PC-9 (cell line): ENCODE data around the gene AP4E1. TPM values are rescaled to one million over a fixed set of nuclear protein-coding genes. Genes with fewer than 3 reads are reported as not detected.
"Not testable (repeated sequence)": the region's sequence is repeated elsewhere in the genome, so short reads cannot be mapped to it uniquely, and the experiment has no call there.

Experiments used
- BruUV-seq: library from RNA; stranded (reverse); fragments of 400-500 nt; replicated peaks from 2 replicates; lab custom pipeline; 2021; lab: Mats Ljungman, UMichigan
- CTCF ChIA-PET: fragments of 300-600 bp; sonication (Branson Sonifier 250); formaldehyde crosslinking; loops from one replicate; lab custom pipeline; 2022; ENCODE audit warnings: antibody characterized with exemption; lab: Charles Lee
- POLR2A ChIA-PET: fragments of 300-600 bp; sonication (Branson Sonifier 250); formaldehyde crosslinking; loops from one replicate; lab custom pipeline; 2022; ENCODE audit warnings: antibody characterized with exemption; ENCODE audit not compliant: unreplicated experiment; lab: Charles Lee
- DNase-seq, 2 experiments: peaks; one replicate each; pipeline versions ENCODE4 v3.0.0 to v3.0.0-alpha.2; 2015 to 2022; ENCODE audit warnings: mixed read lengths in 1 of 2
- H2AFZ ChIP-seq: fragments of 200-600 bp; sonication (generic); 2 replicates; pipeline ENCODE4 v1.8.1; 2017; ENCODE audit warnings: antibody characterized with exemption
- H3F3A ChIP-seq: fragments of 200-600 bp; sonication (generic); 2 replicates; pipeline ENCODE4 v1.8.1; 2017; ENCODE audit warnings: antibody characterized with exemption, mild to moderate bottlenecking, low read depth; ENCODE audit not compliant: insufficient read depth
- H3K27ac ChIP-seq: fragments of 200-600 bp; sonication (generic); 2 replicates; pipeline ENCODE4 v1.6.1; 2016; ENCODE audit warnings: mixed run types
- H3K27me3 ChIP-seq: fragments of 200-600 bp; sonication (generic); 2 replicates; pipeline ENCODE4 v1.6.1; 2016; ENCODE audit warnings: low read depth, mixed run types; ENCODE audit not compliant: insufficient read depth
- H3K36me3 ChIP-seq: fragments of 200-600 bp; sonication (generic); 2 replicates; pipeline ENCODE4 v1.6.1; 2016; ENCODE audit warnings: low read depth, mixed run types
- H3K4me1 ChIP-seq: fragments of 200-600 bp; sonication (generic); replicated peaks from 2 replicates; pipeline ENCODE4 v1.6.1; 2016; ENCODE audit warnings: mixed run types; ENCODE audit not compliant: insufficient read depth
- H3K4me2 ChIP-seq: fragments of 200-600 bp; sonication (generic); 2 replicates; pipeline ENCODE4 v1.6.1; 2017; ENCODE audit warnings: mixed run types
- H3K4me3 ChIP-seq: fragments of 200-600 bp; sonication (generic); 2 replicates; pipeline ENCODE4 v1.6.1; 2016; ENCODE audit warnings: mixed run types
- H3K79me2 ChIP-seq: fragments of 200-600 bp; sonication (generic); 2 replicates; pipeline ENCODE4 v1.6.1; 2017; ENCODE audit warnings: low read depth, mixed run types
- H3K9me2 ChIP-seq: fragments of 200-600 bp; sonication (generic); 2 replicates; pipeline ENCODE4 v1.8.1; 2017; ENCODE audit warnings: mild to moderate bottlenecking; ENCODE audit not compliant: insufficient read depth
- H3K9me3 ChIP-seq: fragments of 200-600 bp; sonication (generic); 2 replicates; pipeline ENCODE4 v1.8.1; 2016; ENCODE audit warnings: low read depth; ENCODE audit not compliant: insufficient read depth
- H4K20me1 ChIP-seq: fragments of 200-600 bp; sonication (generic); 2 replicates; pipeline ENCODE4 v1.8.1; 2017; ENCODE audit not compliant: insufficient read depth
- EZH2 ChIP-seq: fragments of 200-600 bp; sonication (generic); IDR thresholded peaks from 2 replicates; pipeline ENCODE4 v1.8.0; 2017; ENCODE audit warnings: antibody characterized with exemption, low read depth
- intact Hi-C: fragments of 100-400 bp; cut with micrococcal nuclease; formaldehyde crosslinking; loops from one replicate; pipeline ENCODE4 v1.10.0; 2022; ENCODE audit not compliant: unreplicated experiment
- total RNA-seq: library from RNA; stranded (reverse); gene quantifications from 2 replicates; pipeline ENCODE4 v1.2.3, GENCODE V29; 2021
- TF ChIP-seq, protein P1 (sequence below): fragments of 200-600 bp; sonication (generic); conservative IDR thresholded peaks from 2 replicates; pipeline ENCODE4 v1.6.1; 2017; ENCODE audit warnings: mixed run types, antibody characterized with exemption, mild to moderate bottlenecking, moderate library complexity

Gene AP4E1
- total RNA-seq, 1 experiment from 2014 or later: 10.0 TPM

DNA sequence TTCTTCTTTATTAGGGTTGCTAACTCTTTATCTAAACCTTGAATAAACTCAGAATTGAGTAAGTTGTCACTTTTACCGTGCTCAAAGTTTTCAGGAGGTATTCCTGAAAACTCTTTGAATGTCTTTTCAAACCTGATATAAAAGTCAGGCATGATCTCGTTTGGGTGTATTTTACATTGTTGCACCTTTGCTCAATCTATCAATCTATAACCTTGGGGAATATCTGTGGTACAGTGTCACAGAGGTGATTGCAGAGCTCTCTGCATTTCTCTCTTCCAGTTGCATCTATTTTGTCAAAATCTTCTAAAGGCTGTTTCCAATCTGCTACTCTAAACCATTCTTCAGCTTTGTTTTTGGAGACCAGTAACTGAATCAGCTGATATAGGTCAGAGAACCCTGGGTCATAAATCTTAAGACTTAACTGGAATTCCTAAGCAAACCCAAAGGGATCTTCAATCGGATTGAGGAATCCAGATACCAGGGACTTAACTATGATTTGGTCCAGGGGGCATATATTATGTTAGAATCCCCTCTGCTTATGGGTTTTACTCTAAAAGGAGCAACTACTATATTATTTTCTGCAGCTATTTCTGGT lies 35.6 kb upstream of the AP4E1 start:
- Histone ChIP-seq H2AFZ (no peak overlapping the region), H3K9me2 (no peaks in the 10 kb centered on the region), H3K9me3 (no peaks in the 10 kb centered on the region), H3F3A (no peaks in the 10 kb centered on the region), H3K27me3 (no peaks in the 10 kb centered on the region), H3K79me2 (no peaks in the 10 kb centered on the region), H3K27ac (no peak overlapping the region), H3K36me3 (no peaks in the 10 kb centered on the region), H3K4me1 (peaks cover 4% of the 10 kb centered on the region; the same call in 1 of the 2 replicates), H4K20me1 (no peaks in the 10 kb centered on the region), H3K4me3 (no peak overlapping the region), H3K4me2 (no peak overlapping the region)
- POLR2A ChIA-PET: no interaction called here
- CTCF ChIA-PET: no interaction called here
- TF ChIP-seq, protein P1, sequence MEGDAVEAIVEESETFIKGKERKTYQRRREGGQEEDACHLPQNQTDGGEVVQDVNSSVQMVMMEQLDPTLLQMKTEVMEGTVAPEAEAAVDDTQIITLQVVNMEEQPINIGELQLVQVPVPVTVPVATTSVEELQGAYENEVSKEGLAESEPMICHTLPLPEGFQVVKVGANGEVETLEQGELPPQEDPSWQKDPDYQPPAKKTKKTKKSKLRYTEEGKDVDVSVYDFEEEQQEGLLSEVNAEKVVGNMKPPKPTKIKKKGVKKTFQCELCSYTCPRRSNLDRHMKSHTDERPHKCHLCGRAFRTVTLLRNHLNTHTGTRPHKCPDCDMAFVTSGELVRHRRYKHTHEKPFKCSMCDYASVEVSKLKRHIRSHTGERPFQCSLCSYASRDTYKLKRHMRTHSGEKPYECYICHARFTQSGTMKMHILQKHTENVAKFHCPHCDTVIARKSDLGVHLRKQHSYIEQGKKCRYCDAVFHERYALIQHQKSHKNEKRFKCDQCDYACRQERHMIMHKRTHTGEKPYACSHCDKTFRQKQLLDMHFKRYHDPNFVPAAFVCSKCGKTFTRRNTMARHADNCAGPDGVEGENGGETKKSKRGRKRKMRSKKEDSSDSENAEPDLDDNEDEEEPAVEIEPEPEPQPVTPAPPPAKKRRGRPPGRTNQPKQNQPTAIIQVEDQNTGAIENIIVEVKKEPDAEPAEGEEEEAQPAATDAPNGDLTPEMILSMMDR: no peak
- no peak for TF ChIP-seq EZH2
- BruUV-seq: no TSS peak
- intact Hi-C loops: no loop called here
- no peak for DNase-seq

DNA sequence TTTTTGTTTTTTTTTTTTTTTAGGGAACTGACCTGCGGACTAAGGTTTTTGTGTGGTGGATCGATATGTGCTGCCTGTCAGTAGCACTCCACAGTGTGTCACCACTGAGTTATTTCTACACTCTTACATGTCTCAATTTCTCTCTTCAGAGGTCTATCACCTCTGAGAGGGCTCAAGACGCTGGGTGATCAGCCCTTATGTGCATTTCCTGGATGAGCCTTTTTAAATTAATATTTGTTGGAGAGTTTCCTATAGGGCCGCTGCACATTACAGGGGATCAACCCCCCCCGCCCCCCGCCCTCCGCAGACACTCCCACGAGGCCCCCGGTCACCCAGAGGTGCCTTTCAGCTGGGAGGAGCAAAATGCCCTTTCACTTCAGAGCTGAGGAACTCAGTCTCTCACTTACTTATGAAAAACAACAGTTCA lies 34.5 kb upstream of the AP4E1 start:
- Histone ChIP-seq H3K9me2 (no peaks in the 10 kb centered on the region), H4K20me1 (no peaks in the 10 kb centered on the region), H3K79me2 (no peaks in the 10 kb centered on the region), H3F3A (no peaks in the 10 kb centered on the region), H3K4me2 (no peak overlapping the region), H3K9me3 (no peaks in the 10 kb centered on the region), H3K4me3 (no peak overlapping the region), H2AFZ (no peak overlapping the region), H3K27me3 (no peaks in the 10 kb centered on the region), H3K36me3 (no peaks in the 10 kb centered on the region), H3K27ac (no peak overlapping the region), H3K4me1 (peaks cover 4% of the 10 kb centered on the region; the same call in 1 of the 2 replicates)
- POLR2A ChIA-PET: no interaction called here
- DNase-seq: no peak
- CTCF ChIA-PET: no interaction called here
- TF ChIP-seq, protein P1: no peak
- no peak for TF ChIP-seq EZH2
- intact Hi-C loops: no loop called here
- no TSS peak for BruUV-seq

GRCh38 chr15:50875238-50875637 lies 33.2 kb upstream of the AP4E1 start:
- H2AFZ ChIP-seq, H3F3A ChIP-seq, H4K20me1 ChIP-seq, intact Hi-C loops, H3K27ac ChIP-seq, POLR2A ChIA-PET, CTCF ChIA-PET, H3K79me2 ChIP-seq, H3K4me1 ChIP-seq, BruUV-seq, H3K4me3 ChIP-seq, H3K9me2 ChIP-seq, H3K27me3 ChIP-seq, H3K9me3 ChIP-seq, H3K4me2 ChIP-seq, DNase-seq, H3K36me3 ChIP-seq: not testable (repeated sequence)
